Duodenal mucosa (tissue), 2 donors: ENCODE data around the gene TDRD12.
A peak's percentile ranks its signal among the peaks of the same experiment; 100 is the strongest.

ENCODE experiments used
- H3K27ac ChIP-seq: one replicate; pipeline ENCODE4 v1.7.0; 2013; ENCODE audit warnings: low read depth, low read length
- H3K27me3 ChIP-seq, 2 donors: one replicate each; pipeline ENCODE4 v1.7.0; 2013; ENCODE audit warnings: low read length in 2 of 2, control low read depth in 1 of 2; ENCODE audit not compliant: insufficient read depth in 2 of 2, control insufficient read depth in 1 of 2
- H3K36me3 ChIP-seq, 2 donors: one replicate each; pipeline ENCODE4 v1.7.0; 2013; ENCODE audit warnings: low read length in 2 of 2, control low read depth in 1 of 2; ENCODE audit not compliant: insufficient read depth in 2 of 2, control insufficient read depth in 1 of 2
- H3K4me1 ChIP-seq, 2 donors: one replicate each; pipeline ENCODE4 v1.7.0; 2013; ENCODE audit warnings: low read length in 2 of 2, control low read depth in 1 of 2; ENCODE audit not compliant: insufficient read depth in 2 of 2, control insufficient read depth in 1 of 2
- H3K4me3 ChIP-seq, 2 donors: one replicate each; pipeline ENCODE4 v1.7.0; 2013; ENCODE audit warnings: low read length in 2 of 2, low read depth in 1 of 2
- H3K9ac ChIP-seq, 2 donors: one replicate each; pipeline ENCODE4 v1.7.0; 2013; ENCODE audit warnings: low read length in 2 of 2, low read depth in 1 of 2
- H3K9me3 ChIP-seq, 2 donors: one replicate each; pipeline ENCODE4 v1.7.0; 2013; ENCODE audit warnings: low read length in 2 of 2, control low read depth in 1 of 2; ENCODE audit not compliant: control insufficient read depth in 1 of 2

Gene TDRD12

GRCh38 chr19:32677657-32678056 is 41.9 kb upstream of the TDRD12 start:
- Histone ChIP-seq H3K9ac (no peak overlapping the region), H3K4me3 (no peak overlapping the region), H3K27me3 (peaks cover 14 to 16% of the 10 kb centered on the region in 2 donors)

DNA sequence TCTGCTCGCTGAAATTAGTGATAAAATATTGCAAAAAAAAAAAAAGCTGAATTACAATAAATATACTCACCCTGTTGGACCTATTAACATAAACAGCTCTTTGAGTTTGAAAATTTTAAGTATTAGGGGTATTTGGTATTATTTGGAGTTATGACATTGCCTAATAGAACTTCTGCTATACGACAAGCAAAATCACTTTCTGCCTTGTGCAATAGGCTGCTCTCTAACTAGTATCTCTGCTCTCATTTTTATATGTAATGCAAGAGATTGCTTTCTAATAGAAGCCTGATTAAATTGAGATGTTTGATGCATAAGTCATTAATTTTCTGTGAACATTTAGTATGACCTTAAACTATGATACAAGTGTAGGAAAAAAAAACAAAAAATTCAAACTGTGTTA is 38.6 kb upstream of the TDRD12 start:
- Histone ChIP-seq H3K27ac (no peak overlapping the region), H3K4me1 (peaks cover 0 to 11% of the 10 kb centered on the region in 2 donors), H3K4me3 (no peak overlapping the region), H3K36me3 (no peaks in the 10 kb centered on the region), H3K9ac (no peak overlapping the region), H3K27me3 (peaks cover 13 to 16% of the 10 kb centered on the region in 2 donors), H3K9me3 (no peaks in the 10 kb centered on the region)

More at GRCh38 chr19:32677657-32678056, 41.9 kb upstream of the TDRD12 start:
- Histone ChIP-seq H3K4me1 (peaks cover 6 to 32% of the 10 kb centered on the region in 2 donors), H3K9me3 (no peaks in the 10 kb centered on the region), H3K36me3 (no peaks in the 10 kb centered on the region), H3K27ac (no peak overlapping the region)

- peaks cover 2 to 7% of the 10 kb centered on the region in 2 donors for H3K27me3 ChIP-seq
- no peaks in the 10 kb centered on the region for H3K9me3 ChIP-seq
- H3K4me1 ChIP-seq, result no peaks in the 10 kb centered on the region
- H3K36me3 ChIP-seq, result no peaks in the 10 kb centered on the region
- H3K9ac ChIP-seq, result no peak overlapping the region
- no peak overlapping the region for H3K27ac ChIP-seq
- H3K4me3 ChIP-seq, result no peak overlapping the region
Observed at GRCh38 chr19:32682317-32682716, 37.2 kb upstream of the TDRD12 start.

- Histone ChIP-seq H3K4me1 (peaks cover 9% of the 10 kb centered on the region in 2 donors), H3K4me3 (no peak overlapping the region), H3K9ac (no peak overlapping the region), H3K27ac (no peak overlapping the region), H3K9me3 (no peaks in the 10 kb centered on the region), H3K27me3 (no peaks in the 10 kb centered on the region), H3K36me3 (no peaks in the 10 kb centered on the region)
Observed at GRCh38 chr19:32686847-32687475, 32.6 kb upstream of the TDRD12 start.

DNA sequence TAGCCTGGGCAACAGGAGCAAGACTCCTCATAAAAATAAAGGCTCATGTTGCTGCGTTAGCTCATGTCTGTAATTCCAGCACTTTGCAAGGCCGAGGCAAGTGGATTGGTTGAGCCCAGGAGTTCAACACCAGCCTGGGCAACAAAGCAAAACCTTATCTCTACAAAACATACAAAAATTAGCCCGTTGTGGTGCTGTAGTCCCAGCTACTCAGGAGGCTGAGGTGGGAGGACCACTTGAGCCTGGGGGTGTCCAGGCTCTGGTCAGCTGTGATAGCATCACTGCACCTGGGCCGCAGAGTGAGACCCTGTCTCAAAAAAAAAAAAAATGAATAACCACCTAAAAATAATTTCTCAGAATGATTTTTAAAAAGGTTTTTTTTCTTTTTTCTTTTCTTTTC is 31.9 kb upstream of the TDRD12 start:
- no peaks in the 10 kb centered on the region for H3K9me3 ChIP-seq
- H3K9ac ChIP-seq, result no peak overlapping the region
- H3K4me1 ChIP-seq, result peaks cover 12% of the 10 kb centered on the region in 2 donors
- H3K27me3 ChIP-seq, result no peaks in the 10 kb centered on the region
- H3K36me3 ChIP-seq, result no peaks in the 10 kb centered on the region
- H3K4me3 ChIP-seq, result no peak overlapping the region
- H3K27ac ChIP-seq, result no peak overlapping the region

DNA sequence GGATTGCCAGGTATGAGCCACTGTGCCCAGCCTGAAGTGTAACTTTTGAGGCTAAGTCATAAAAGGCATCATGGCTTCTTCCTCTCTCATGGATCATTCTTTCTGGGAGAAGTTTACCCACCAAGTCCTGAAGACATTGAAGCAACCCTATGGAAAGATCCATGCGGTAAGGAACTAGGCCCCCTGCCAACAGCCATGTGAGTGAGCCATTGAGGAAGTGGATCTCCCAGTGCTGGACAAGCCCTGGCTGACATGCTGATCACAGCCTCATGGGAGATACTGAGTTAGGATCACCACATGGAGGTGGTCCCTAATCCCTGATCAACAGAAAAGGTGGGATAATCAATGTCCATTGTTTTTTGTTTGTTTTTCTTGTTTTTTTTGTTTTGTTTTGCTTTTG is 31.3 kb upstream of the TDRD12 start:
- peaks cover 18% of the 10 kb centered on the region in 2 donors for H3K4me1 ChIP-seq
- H3K27ac ChIP-seq, result no peak overlapping the region
- no peaks in the 10 kb centered on the region for H3K36me3 ChIP-seq
- H3K27me3 ChIP-seq, result no peaks in the 10 kb centered on the region
- no peak overlapping the region for H3K4me3 ChIP-seq
- H3K9me3 ChIP-seq, result no peaks in the 10 kb centered on the region
- H3K9ac ChIP-seq, result no peak overlapping the region

GRCh38 chr19:32691291-32691951 is 28.1 kb upstream of the TDRD12 start, which contains the start of gene NUDT19:
TSS of gene NUDT19 (plus strand) at chr19:32691821. CDS start at chr19:32691961, 140 bp downstream.
- Histone ChIP-seq H3K4me1 (peaks cover 18 to 30% of the 10 kb centered on the region in 2 donors), H3K36me3 (no peaks in the 10 kb centered on the region), H3K27ac (peak within 1 kb of the TSS; percentile 78), H3K9ac (peak within 1 kb of the TSS; percentile 87 to 92), H3K4me3 (peak within 1 kb of the TSS; percentile 88 to 89), H3K9me3 (no peaks in the 10 kb centered on the region), H3K27me3 (no peaks in the 10 kb centered on the region)

GRCh38 chr19:32691952-32692726 is 27.4 kb upstream of the TDRD12 start:
- peaks cover 18 to 33% of the 10 kb centered on the region in 2 donors for H3K4me1 ChIP-seq
- H3K9ac ChIP-seq, result peak overlapping the region; percentile 87 to 92
- H3K27me3 ChIP-seq, result no peaks in the 10 kb centered on the region
- no peaks in the 10 kb centered on the region for H3K9me3 ChIP-seq
- peaks cover 0 to 2% of the 10 kb centered on the region in 2 donors for H3K36me3 ChIP-seq
- peak overlapping the region; percentile 88 to 89 for H3K4me3 ChIP-seq
- peak overlapping the region; percentile 78 for H3K27ac ChIP-seq

- Histone ChIP-seq H3K27me3 (no peaks in the 10 kb centered on the region), H3K4me1 (peaks cover 18 to 33% of the 10 kb centered on the region in 2 donors), H3K9me3 (no peaks in the 10 kb centered on the region), H3K27ac (no peak overlapping the region), H3K36me3 (peaks cover 0 to 2% of the 10 kb centered on the region in 2 donors), H3K4me3 (peak overlapping the region; percentile 88 to 89), H3K9ac (peak overlapping the region; percentile 87 to 92)
Observed at GRCh38 chr19:32692727-32693061, 26.9 kb upstream of the TDRD12 start.
